Ovary (tissue), 3 donors: ENCODE data around the gene SBF2.

Source experiments
- CTCF ChIP-seq, 3 donors: fragments of 450-650 bp in 2 of 3; fragments of 200-600 bp in 1 of 3; IDR thresholded peaks; one replicate each; pipeline versions ENCODE4 v1.5.1 to v1.8.0; 2016 to 2022; ENCODE audit warnings: antibody characterized with exemption in 3 of 3, mild to moderate bottlenecking in 1 of 3
- POLR2A ChIP-seq: fragments of 450-650 bp; IDR thresholded peaks from one replicate; pipeline ENCODE4 v1.6.1; 2017; ENCODE audit warnings: antibody characterized with exemption, mild to moderate bottlenecking, moderate library complexity
- donor health status: DM: no; HTN: no; CAD: no.

DNA sequence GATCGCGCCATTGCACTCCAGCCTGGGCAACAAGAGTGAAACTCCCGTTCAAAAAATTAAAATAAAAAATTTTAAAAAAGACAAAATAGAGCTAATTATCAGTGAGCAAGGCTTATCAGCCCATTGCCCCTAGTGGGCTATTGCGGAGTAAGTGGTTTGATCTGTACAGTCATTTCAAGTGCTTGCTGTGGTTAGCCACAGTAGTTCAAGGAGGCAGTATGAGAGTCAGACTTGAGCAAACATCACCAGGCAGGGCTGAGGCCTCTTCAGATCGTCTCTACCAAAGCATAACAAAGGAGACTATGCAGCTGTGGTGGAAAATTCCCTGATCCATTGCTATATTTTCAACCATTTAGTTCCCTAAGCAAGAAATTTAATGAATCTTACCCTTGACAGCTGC, 4.3 kb upstream of the SBF2 start:
- TF ChIP-seq POLR2A (no peak), CTCF (IDR thresholded peaks at IDR 0.05) (no peak)
